Ishikawa (cell line): ENCODE results near the gene PLA2G2C.

Experiments
- CEBPB ChIP-seq: IDR thresholded peaks from 2 replicates; pipeline ENCODE4 v1.6.1; 2012
- EP300 ChIP-seq: IDR thresholded peaks from 2 replicates; pipeline ENCODE4 v1.6.1; 2012; ENCODE audit warnings: borderline replicate concordance
- FOXM1 ChIP-seq: IDR thresholded peaks from 2 replicates; pipeline ENCODE4 v1.6.1; 2012; ENCODE audit warnings: low read depth, borderline replicate concordance
- MAX ChIP-seq: IDR thresholded peaks from 2 replicates; pipeline ENCODE4 v1.6.1; 2012
- RAD21 ChIP-seq: IDR thresholded peaks from 2 replicates; pipeline ENCODE4 v1.6.1; 2012; ENCODE audit warnings: low read depth
- TCF12 ChIP-seq: IDR thresholded peaks from 2 replicates; pipeline ENCODE4 v1.6.1; 2012; ENCODE audit warnings: low read depth
- YY1 ChIP-seq: IDR thresholded peaks from 2 replicates; pipeline ENCODE4 v1.6.1; 2012; ENCODE audit warnings: low read depth
- TF ChIP-seq, protein P1 (sequence below): IDR thresholded peaks from 2 replicates; pipeline ENCODE4 v1.6.1; 2012; ENCODE audit warnings: low read depth, mild to moderate bottlenecking
- TF ChIP-seq, protein P2 (sequence below): IDR thresholded peaks from 2 replicates; pipeline ENCODE4 v1.6.1; 2012

DNA sequence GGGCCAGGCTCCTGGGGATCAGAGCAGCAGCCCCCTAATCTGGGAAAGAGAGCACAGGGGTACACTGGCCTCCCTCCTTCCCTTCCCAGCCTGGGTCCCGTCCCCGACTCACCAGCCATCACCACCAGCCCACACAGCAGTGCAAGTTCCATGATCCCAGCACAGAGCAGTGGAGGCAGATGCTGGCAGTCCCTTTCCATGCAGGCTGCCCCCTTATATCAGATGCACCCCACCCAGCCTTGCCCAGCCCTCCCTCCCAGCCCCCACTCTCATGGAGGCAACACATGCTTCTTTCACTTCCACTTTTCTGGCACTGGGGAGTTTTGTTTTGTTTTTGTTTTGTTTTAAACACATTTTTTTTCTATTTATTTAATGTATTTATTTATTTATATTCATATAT, 67.0 kb downstream of the PLA2G2C start, which contains the start of gene PLA2G2D:
- TF ChIP-seq RAD21 = no peak
- no peak for TF ChIP-seq CEBPB
- TF ChIP-seq EP300 = no peak
- TF ChIP-seq, protein P1, sequence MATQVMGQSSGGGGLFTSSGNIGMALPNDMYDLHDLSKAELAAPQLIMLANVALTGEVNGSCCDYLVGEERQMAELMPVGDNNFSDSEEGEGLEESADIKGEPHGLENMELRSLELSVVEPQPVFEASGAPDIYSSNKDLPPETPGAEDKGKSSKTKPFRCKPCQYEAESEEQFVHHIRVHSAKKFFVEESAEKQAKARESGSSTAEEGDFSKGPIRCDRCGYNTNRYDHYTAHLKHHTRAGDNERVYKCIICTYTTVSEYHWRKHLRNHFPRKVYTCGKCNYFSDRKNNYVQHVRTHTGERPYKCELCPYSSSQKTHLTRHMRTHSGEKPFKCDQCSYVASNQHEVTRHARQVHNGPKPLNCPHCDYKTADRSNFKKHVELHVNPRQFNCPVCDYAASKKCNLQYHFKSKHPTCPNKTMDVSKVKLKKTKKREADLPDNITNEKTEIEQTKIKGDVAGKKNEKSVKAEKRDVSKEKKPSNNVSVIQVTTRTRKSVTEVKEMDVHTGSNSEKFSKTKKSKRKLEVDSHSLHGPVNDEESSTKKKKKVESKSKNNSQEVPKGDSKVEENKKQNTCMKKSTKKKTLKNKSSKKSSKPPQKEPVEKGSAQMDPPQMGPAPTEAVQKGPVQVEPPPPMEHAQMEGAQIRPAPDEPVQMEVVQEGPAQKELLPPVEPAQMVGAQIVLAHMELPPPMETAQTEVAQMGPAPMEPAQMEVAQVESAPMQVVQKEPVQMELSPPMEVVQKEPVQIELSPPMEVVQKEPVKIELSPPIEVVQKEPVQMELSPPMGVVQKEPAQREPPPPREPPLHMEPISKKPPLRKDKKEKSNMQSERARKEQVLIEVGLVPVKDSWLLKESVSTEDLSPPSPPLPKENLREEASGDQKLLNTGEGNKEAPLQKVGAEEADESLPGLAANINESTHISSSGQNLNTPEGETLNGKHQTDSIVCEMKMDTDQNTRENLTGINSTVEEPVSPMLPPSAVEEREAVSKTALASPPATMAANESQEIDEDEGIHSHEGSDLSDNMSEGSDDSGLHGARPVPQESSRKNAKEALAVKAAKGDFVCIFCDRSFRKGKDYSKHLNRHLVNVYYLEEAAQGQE = no peak
- no peak for TF ChIP-seq YY1
- no peak for TF ChIP-seq FOXM1
- TF ChIP-seq MAX = no peak
- no peak for TF ChIP-seq TCF12
- TF ChIP-seq, protein P2, sequence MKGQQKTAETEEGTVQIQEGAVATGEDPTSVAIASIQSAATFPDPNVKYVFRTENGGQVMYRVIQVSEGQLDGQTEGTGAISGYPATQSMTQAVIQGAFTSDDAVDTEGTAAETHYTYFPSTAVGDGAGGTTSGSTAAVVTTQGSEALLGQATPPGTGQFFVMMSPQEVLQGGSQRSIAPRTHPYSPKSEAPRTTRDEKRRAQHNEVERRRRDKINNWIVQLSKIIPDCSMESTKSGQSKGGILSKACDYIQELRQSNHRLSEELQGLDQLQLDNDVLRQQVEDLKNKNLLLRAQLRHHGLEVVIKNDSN = no peak
